ENCODE measurements around the gene CHRNB2. TPM values are rescaled to one million over a fixed set of nuclear protein-coding genes. Genes with fewer than 3 reads are reported as not detected.

The CHRNB2 gene
- total RNA-seq, 1 donor from 2014 or later = 2.7 TPM

DNA sequence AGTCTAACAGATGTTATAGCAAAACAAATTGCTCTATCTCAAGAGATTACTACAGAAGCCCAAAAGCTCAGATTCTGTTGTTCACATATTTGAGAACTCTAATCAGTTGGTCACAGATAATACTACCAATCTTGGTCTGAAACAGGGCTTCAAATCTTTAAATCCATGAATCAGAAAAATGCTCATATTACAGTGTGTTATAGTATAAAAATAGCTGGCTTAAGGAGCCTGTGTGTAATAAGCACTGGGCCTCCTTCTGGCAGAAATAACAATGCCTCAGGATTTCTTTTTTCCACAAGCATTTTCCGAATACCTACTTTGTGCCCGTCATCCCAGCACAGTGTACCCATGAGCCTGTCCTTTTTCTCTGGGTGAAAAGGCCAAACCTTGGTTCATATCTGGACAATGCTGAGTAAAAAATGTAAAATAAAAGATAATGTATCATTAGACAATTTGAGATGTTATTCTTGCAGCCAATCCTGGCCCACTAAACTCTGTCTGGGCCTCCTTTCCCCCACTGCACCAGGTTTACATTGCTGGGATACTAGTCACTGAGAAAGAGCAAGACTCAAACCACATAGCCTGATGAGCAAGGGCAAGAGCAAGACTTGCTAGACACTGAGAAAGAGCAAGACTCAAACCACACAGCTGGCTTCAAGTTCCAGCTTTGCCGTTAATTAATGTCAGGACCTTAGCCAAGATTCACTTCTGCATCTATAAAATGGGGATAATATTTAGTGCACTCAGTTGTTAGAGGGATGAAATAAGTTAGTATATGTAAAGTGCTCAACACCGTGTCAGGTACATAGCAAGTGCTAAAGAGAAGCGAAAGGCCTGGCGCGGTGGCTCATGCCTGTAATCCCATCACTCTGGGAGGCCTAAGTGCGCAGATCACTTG lies 57.4 kb downstream of the CHRNB2 start:
- Mint-ChIP-seq H3K36me3 (ENCODE audit: insufficient read depth) (peaks cover 3% of the 10 kb centered on the region), H3K4me3 (ENCODE audit: low read depth) (peak overlapping the region; percentile 9), H3K9me3 (ENCODE audit: low read depth) (peaks cover 7% of the 10 kb centered on the region), H3K4me1 (ENCODE audit: low read depth) (peaks cover 18% of the 10 kb centered on the region), H3K27me3 (no peaks in the 10 kb centered on the region), H3K27ac (no peak overlapping the region)
- DNase-seq (ENCODE audit: low spot score, unreplicated experiment) = no peak
- TF ChIP-seq, protein P1, sequence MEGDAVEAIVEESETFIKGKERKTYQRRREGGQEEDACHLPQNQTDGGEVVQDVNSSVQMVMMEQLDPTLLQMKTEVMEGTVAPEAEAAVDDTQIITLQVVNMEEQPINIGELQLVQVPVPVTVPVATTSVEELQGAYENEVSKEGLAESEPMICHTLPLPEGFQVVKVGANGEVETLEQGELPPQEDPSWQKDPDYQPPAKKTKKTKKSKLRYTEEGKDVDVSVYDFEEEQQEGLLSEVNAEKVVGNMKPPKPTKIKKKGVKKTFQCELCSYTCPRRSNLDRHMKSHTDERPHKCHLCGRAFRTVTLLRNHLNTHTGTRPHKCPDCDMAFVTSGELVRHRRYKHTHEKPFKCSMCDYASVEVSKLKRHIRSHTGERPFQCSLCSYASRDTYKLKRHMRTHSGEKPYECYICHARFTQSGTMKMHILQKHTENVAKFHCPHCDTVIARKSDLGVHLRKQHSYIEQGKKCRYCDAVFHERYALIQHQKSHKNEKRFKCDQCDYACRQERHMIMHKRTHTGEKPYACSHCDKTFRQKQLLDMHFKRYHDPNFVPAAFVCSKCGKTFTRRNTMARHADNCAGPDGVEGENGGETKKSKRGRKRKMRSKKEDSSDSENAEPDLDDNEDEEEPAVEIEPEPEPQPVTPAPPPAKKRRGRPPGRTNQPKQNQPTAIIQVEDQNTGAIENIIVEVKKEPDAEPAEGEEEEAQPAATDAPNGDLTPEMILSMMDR (IDR thresholded peaks at IDR 0.05; ENCODE audit: unreplicated experiment) = no peak

DNA sequence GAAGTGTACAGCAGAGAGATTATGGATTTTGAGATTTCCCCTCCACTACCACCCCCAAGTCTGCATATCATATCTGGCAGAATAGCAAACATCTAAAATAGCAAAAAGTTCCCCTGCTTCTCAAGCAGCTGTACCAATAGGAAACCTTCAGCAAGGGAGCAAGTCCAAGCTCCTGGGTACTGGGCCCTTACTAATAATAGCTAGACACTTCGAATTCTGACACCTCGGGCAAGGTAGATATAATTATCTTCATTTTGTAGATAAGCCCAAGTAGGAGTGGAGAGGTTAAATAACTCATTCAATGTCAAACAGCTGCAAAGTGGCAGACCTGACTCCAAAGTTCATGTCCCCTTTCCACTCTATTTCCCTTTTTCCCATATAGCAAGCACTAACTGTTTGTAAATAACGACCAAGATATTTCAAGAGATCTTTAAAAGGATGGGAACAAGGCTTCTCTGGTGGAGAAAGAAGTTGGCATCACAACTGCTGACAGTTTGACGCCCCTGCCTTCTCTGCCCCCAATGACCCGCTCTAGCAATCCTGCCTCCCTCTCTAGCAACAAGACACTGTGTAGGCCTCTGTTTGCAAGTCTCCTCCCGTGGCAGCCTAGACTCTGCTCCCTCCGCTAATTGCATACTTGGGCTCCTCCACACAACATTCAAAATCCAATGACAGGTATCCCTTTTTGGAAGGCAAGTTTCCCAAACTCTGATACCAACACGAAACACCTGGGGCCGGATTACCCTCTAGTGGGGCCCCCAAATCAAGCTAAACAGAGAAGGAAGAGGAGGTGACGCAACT lies 59.1 kb downstream of the CHRNB2 start:
- TF ChIP-seq, protein P1 (IDR thresholded peaks at IDR 0.05; ENCODE audit: unreplicated experiment) = no peak
- H3K27me3 Mint-ChIP-seq = peaks cover 3% of the 10 kb centered on the region
- peaks cover 3% of the 10 kb centered on the region for H3K36me3 Mint-ChIP-seq (ENCODE audit: insufficient read depth)
- peaks cover 13% of the 10 kb centered on the region for H3K4me1 Mint-ChIP-seq (ENCODE audit: low read depth)
- H3K27ac Mint-ChIP-seq = peak overlapping the region; percentile 99
- peaks cover 12% of the 10 kb centered on the region for H3K9me3 Mint-ChIP-seq (ENCODE audit: low read depth)
- no peak for DNase-seq (ENCODE audit: low spot score, unreplicated experiment)
- peak overlapping the region; percentile 92 for H3K4me3 Mint-ChIP-seq (ENCODE audit: low read depth)

GRCh38 chr1:154627257-154628120 lies 59.9 kb downstream of the CHRNB2 start:
- TF ChIP-seq, protein P1 (IDR thresholded peaks at IDR 0.05; ENCODE audit: unreplicated experiment) = no peak
- H3K27me3 Mint-ChIP-seq = peaks cover 11% of the 10 kb centered on the region
- peaks cover 11% of the 10 kb centered on the region for H3K4me1 Mint-ChIP-seq (ENCODE audit: low read depth)
- peak overlapping the region; percentile 99 for H3K27ac Mint-ChIP-seq
- peaks cover 12% of the 10 kb centered on the region for H3K9me3 Mint-ChIP-seq (ENCODE audit: low read depth)
- peaks cover 3% of the 10 kb centered on the region for H3K36me3 Mint-ChIP-seq (ENCODE audit: insufficient read depth)
- peak overlapping the region; percentile 92 for H3K4me3 Mint-ChIP-seq (ENCODE audit: low read depth)
- peak; percentile 80 for DNase-seq (ENCODE audit: low spot score, unreplicated experiment)

- Mint-ChIP-seq H3K9me3 (ENCODE audit: low read depth) (peaks cover 12% of the 10 kb centered on the region), H3K27me3 (peaks cover 12% of the 10 kb centered on the region), H3K4me1 (ENCODE audit: low read depth) (peaks cover 11% of the 10 kb centered on the region), H3K4me3 (ENCODE audit: low read depth) (peak overlapping the region; percentile 92), H3K36me3 (ENCODE audit: insufficient read depth) (no peaks in the 10 kb centered on the region), H3K27ac (peak overlapping the region; percentile 99)
- DNase-seq (ENCODE audit: low spot score, unreplicated experiment) = no peak
- TF ChIP-seq, protein P1 (IDR thresholded peaks at IDR 0.05; ENCODE audit: unreplicated experiment) = no peak
Observed at GRCh38 chr1:154628121-154628405, 60.5 kb downstream of the CHRNB2 start.

Data from progenitor cell of endocrine pancreas (in vitro differentiated cells).